Prostate gland (tissue), 2 donors: ENCODE measurements around the gene CTDP1. TPM values are rescaled to one million over a fixed set of nuclear protein-coding genes. Genes with fewer than 3 reads are reported as not detected.

Experiments used
- DNase-seq: peaks from one replicate; pipeline ENCODE4 v3.0.0-alpha.2; 2019; ENCODE audit warnings: low spot score
- H3K27ac ChIP-seq, 2 donors: fragments of 200-600 bp; sonication (generic); 2 replicates each; pipeline ENCODE4 v1.5.1; 2017 to 2019
- H3K27me3 ChIP-seq: fragments of 200-600 bp; sonication (generic); replicated peaks from 2 replicates; pipeline ENCODE4 v1.5.1; 2019; ENCODE audit not compliant: insufficient read depth
- H3K36me3 ChIP-seq, 2 donors: fragments of 200-600 bp; sonication (generic); 1 replicate in 1 of 2; 2 replicates in 1 of 2; pipeline versions ENCODE4 v1.5.1 to v1.8.1; 2017 to 2019
- H3K4me1 ChIP-seq: fragments of 200-600 bp; sonication (generic); replicated peaks from 2 replicates; pipeline ENCODE4 v1.5.1; 2019
- H3K4me3 ChIP-seq, 2 donors: fragments of 200-600 bp; sonication (generic); 2 replicates each; pipeline ENCODE4 v1.5.1; 2017 to 2019
- H3K9me3 ChIP-seq: fragments of 200-600 bp; sonication (generic); 2 replicates; pipeline ENCODE4 v1.5.1; 2017
- POLR2A ChIP-seq: fragments of 450-650 bp; IDR thresholded peaks from one replicate; pipeline ENCODE4 v1.6.1; 2016; ENCODE audit warnings: antibody characterized with exemption, mild to moderate bottlenecking
- POLR2AphosphoS5 ChIP-seq: sonication (generic); formaldehyde crosslinking; IDR thresholded peaks from one replicate; pipeline ENCODE4 v1.6.1; 2017; ENCODE audit warnings: antibody characterized with exemption
- WGBS: methylation state at CpG from one replicate; pipeline ENCODE4 v1.1.5; 2018; 5-methylcytosine and 5-hydroxymethylcytosine counted together
- intact Hi-C: fragments of 100-400 bp; cut with DNase I; formaldehyde crosslinking; loops from one replicate; pipeline ENCODE4 v1.14.2; 2022
- total RNA-seq, 2 donors: library from RNA; depleted of rRNA; stranded (reverse); fragments of >200 nt; gene quantifications; one replicate each; pipeline ENCODE4 v1.1.0, GENCODE V29; 2016
- TF ChIP-seq, protein P1 (sequence below), 4 experiments: fragments of 200-600 bp in 2 of 4; fragments of 450-650 bp in 2 of 4; sonication (generic) in 2 of 4; IDR thresholded peaks; 1 replicate in 3 of 4; 2 replicates in 1 of 4; pipeline ENCODE4 v1.5.1; 2016 to 2019; ENCODE audit warnings: antibody characterized with exemption in 4 of 4, mild to moderate bottlenecking in 2 of 4, moderate library complexity in 2 of 4

Gene CTDP1
- total RNA-seq, 2 donors from 2014 or later, result 23.0 to 33.6 TPM

DNA sequence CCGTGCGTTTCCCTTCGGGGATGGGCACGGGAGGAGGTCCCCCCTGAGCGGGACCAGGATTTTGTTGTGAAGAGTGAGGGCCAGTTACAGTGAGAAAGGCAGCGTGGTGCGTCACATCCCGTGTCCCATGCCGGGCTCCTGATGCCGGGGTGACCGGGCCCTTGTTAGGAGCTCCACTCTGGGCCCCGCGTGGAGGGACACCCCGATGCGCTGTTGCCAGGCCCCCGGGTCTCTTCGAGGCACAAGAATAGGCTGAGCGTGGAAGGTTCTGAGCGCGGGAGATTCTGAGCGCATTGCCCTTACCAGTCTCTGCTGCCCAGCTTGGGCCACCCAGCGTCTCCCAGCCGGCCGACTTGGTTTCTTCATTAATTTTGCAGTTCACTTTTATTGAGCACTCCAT is 17.6 kb downstream of the CTDP1 start:
- 91% methylated on average over 24 of the region's 24 CpGs for WGBS
- Histone ChIP-seq H3K27me3 (no peaks in the 10 kb centered on the region), H3K9me3 (no peaks in the 10 kb centered on the region), H3K27ac (no peak overlapping the region), H3K4me1 (no peaks in the 10 kb centered on the region), H3K4me3 (no peak overlapping the region), H3K36me3 (peaks cover 4 to 7% of the 10 kb centered on the region in 2 donors)
- no peak for DNase-seq
- TF ChIP-seq POLR2A (no peak), POLR2AphosphoS5 (no peak)
- TF ChIP-seq, protein P1, sequence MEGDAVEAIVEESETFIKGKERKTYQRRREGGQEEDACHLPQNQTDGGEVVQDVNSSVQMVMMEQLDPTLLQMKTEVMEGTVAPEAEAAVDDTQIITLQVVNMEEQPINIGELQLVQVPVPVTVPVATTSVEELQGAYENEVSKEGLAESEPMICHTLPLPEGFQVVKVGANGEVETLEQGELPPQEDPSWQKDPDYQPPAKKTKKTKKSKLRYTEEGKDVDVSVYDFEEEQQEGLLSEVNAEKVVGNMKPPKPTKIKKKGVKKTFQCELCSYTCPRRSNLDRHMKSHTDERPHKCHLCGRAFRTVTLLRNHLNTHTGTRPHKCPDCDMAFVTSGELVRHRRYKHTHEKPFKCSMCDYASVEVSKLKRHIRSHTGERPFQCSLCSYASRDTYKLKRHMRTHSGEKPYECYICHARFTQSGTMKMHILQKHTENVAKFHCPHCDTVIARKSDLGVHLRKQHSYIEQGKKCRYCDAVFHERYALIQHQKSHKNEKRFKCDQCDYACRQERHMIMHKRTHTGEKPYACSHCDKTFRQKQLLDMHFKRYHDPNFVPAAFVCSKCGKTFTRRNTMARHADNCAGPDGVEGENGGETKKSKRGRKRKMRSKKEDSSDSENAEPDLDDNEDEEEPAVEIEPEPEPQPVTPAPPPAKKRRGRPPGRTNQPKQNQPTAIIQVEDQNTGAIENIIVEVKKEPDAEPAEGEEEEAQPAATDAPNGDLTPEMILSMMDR (IDR thresholded peaks at IDR 0.05), result no peak
- intact Hi-C loops, result no loop called here

DNA sequence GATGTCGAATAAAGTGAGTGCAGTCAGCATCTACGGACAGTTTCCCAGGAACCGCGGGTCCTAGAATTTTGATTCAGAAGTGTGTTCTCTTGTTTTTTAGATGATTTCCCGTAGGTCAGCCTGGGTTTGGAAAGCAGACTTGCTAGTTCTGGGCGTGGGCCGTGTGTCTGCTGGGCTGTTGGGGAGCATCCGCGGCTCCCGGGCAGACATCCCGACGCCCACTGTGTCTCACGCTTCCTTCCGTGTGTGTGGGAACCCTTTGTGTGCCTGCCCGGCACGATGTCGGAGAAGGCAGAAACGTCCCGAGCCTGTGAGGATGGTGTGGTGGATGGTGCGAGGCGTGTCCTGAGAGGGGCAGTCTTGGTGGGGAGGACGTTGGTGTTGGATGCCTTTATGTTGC is 18.4 kb downstream of the CTDP1 start:
- peaks cover 4 to 7% of the 10 kb centered on the region in 2 donors for H3K36me3 ChIP-seq

DNA sequence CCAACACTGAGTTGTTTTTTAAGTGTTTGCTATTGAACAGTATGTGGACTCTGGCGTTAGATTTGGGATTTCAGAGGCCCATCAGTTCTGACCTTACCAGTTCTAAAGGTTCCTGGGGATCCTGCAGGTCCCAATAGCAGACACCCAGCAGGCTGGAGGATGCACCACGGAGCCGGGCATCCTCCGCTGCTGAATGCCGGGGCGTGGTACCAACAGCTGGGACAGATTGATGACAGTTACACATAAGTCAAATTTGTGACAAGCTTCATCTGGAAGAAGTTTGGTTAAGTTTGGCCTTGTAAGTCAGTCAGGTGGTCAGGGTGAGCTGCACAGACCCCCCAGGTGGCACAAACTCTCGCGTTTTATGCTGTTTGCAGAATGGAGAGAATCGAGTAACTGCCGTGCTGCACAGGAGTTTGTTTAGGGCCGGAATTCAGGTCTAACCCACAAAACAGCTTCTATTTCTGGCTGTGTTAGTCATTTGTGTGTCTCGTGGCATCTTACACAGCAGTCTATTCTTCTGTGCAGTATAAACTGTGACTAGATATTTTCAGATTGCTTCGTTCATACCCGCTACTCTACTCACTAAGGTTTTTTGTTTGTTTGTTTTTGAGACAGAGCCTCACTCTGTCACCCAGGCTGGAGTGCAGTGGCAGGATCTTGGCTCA is 19.2 kb downstream of the CTDP1 start:
- H3K36me3 ChIP-seq, result peaks cover 4 to 7% of the 10 kb centered on the region in 2 donors

More for the DNA sequence above, 18.4 kb downstream of the CTDP1 start:
- no peak for DNase-seq
- Histone ChIP-seq H3K4me3 (no peak overlapping the region), H3K27me3 (no peaks in the 10 kb centered on the region), H3K9me3 (no peaks in the 10 kb centered on the region), H3K27ac (no peak overlapping the region), H3K4me1 (no peaks in the 10 kb centered on the region)
- WGBS, result 94% methylated on average over 22 of the region's 22 CpGs
- no peak for TF ChIP-seq POLR2AphosphoS5
- intact Hi-C loops, result no loop called here

GRCh38 chr18:79699653-79700052 is 20.1 kb downstream of the CTDP1 start:
- Histone ChIP-seq H3K4me3 (no peak overlapping the region), H3K9me3 (no peaks in the 10 kb centered on the region), H3K27ac (no peak overlapping the region), H3K36me3 (peaks cover 4 to 7% of the 10 kb centered on the region in 2 donors), H3K27me3 (no peaks in the 10 kb centered on the region), H3K4me1 (no peaks in the 10 kb centered on the region)
- TF ChIP-seq, protein P1 (IDR thresholded peaks at IDR 0.05), result no peak
- peak; percentile 44 for TF ChIP-seq POLR2AphosphoS5
- no peak for DNase-seq
- intact Hi-C loops, result no loop called here
- WGBS, result 69% methylated on average over 8 of the region's 8 CpGs

More for the DNA sequence above, 19.2 kb downstream of the CTDP1 start:
- intact Hi-C loops, result no loop called here
- Histone ChIP-seq H3K27ac (no peak overlapping the region), H3K27me3 (no peaks in the 10 kb centered on the region), H3K4me3 (no peak overlapping the region), H3K4me1 (no peaks in the 10 kb centered on the region), H3K9me3 (no peaks in the 10 kb centered on the region)
- 75% methylated on average over 11 of the region's 14 CpGs for WGBS
- no peak for TF ChIP-seq POLR2A
- no peak for TF ChIP-seq POLR2AphosphoS5
- TF ChIP-seq, protein P1 (IDR thresholded peaks at IDR 0.05), result no peak
- DNase-seq, result no peak

DNA sequence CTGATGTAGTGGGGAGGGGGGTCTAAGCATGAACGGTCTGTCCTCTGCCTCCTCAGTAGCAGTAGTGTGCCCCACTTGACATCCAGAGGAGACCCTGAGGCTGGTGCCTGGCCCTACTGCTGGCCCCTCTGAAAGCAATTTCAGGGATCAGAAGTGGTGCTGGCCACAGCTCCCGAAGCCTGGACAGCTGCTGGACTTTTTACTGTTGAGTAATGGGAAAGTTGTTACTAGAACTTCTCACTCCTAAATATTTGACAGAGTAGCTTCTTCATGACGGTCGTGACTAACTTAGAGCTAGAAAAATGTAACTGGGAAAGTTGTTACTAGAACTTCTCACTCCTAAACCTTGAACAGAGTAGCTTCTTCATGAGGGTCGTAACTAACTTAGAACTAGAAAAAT is 23.3 kb downstream of the CTDP1 start:
- no peak for DNase-seq
- Histone ChIP-seq H3K9me3 (no peaks in the 10 kb centered on the region), H3K4me3 (no peak overlapping the region), H3K4me1 (no peaks in the 10 kb centered on the region), H3K27me3 (no peaks in the 10 kb centered on the region), H3K27ac (no peak overlapping the region), H3K36me3 (peaks cover 1 to 6% of the 10 kb centered on the region in 2 donors)
- intact Hi-C loops, result no loop called here
- TF ChIP-seq POLR2AphosphoS5 (no peak), POLR2A (no peak)
- TF ChIP-seq, protein P1 (IDR thresholded peaks at IDR 0.05), result no peak
- WGBS, result 94% methylated on average over 5 of the region's 5 CpGs
